ENCODE data around the gene MYOZ3. TPM values are rescaled to one million over a fixed set of nuclear protein-coding genes. Genes with fewer than 3 reads are reported as not detected.

Gene MYOZ3
- total and polyA plus RNA-seq, 5 experiments from 2014 or later: 0.05 to 0.19 TPM; not detected in 3

DNA sequence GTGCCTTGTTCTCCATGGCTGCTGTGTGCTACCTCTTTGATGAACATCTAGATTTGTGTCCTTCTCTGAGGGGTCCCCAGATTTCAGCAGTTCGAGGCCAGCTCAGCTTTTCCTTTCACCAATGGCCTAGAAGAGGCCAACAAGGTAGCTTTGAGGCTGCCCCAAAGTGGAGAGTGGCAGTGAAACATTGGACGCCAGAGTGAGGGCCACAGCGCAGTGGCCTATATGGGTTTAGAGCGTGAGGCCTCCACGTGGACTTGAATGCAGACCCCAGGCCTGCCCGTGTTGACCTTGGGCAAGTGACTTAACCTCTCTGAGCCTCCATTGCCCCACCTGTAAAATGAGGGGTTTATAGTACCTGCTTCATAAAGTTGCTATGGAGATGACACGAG lies 11.8 kb downstream of the MYOZ3 start:
- H3K27ac Mint-ChIP-seq: no peak overlapping the region
- no peak for DNase-seq
- peak overlapping the region in 9 of 10 donors; percentile 76 to 87 (median 82) for H3K4me3 Mint-ChIP-seq
- peaks cover 4 to 15% (median 8%) of the 10 kb centered on the region in 4 donors for H3K4me1 Mint-ChIP-seq
- POLR2A ChIA-PET: interaction anchor here (1.2 kb wide), 1 partner anchor 106 kb away, joined by 5 read pairs; the partner anchor contains the start of gene SMIM3
- no peak for ATAC-seq
- peaks cover 0 to 3% (median 2%) of the 10 kb centered on the region in 3 donors for H3K36me3 Mint-ChIP-seq
- H3K27me3 Mint-ChIP-seq: peaks cover 11 to 19% (median 17%) of the 10 kb centered on the region in 5 donors
- no peaks in the 10 kb centered on the region for H3K9me3 Mint-ChIP-seq

GRCh38 chr5:150674341-150674821 lies 13.3 kb downstream of the MYOZ3 start:
- H3K4me3 Mint-ChIP-seq: peak overlapping the region in 1 of 10 donors; percentile 54
- ATAC-seq (no peak), DNase-seq (no peak)
- peaks cover 4 to 15% (median 8%) of the 10 kb centered on the region in 4 donors for H3K4me1 Mint-ChIP-seq
- H3K9me3 Mint-ChIP-seq: no peaks in the 10 kb centered on the region
- no peak overlapping the region for H3K27ac Mint-ChIP-seq
- POLR2A ChIA-PET: interaction anchor here (0.6 to 0.7 kb wide), 2 partner anchors 11 to 80 kb away, joined by 3 read pairs; no protein-coding TSS in a partner anchor
- H3K27me3 Mint-ChIP-seq: peaks cover 11 to 19% (median 16%) of the 10 kb centered on the region in 5 donors
- H3K36me3 Mint-ChIP-seq: peaks cover 0 to 4% (median 2%) of the 10 kb centered on the region in 3 donors

- H3K27me3 Mint-ChIP-seq: peaks cover 9 to 16% (median 12%) of the 10 kb centered on the region in 5 donors
- peaks cover 0 to 6% (median 1%) of the 10 kb centered on the region in 3 donors for H3K36me3 Mint-ChIP-seq
- peaks cover 4 to 15% (median 8%) of the 10 kb centered on the region in 4 donors for H3K4me1 Mint-ChIP-seq
- peak overlapping the region in 2 of 10 donors; percentile 70 to 73 for H3K27ac Mint-ChIP-seq
- DNase-seq: no peak
- peak overlapping the region in 1 of 10 donors; percentile 20 for H3K4me3 Mint-ChIP-seq
- ATAC-seq: no peak
- no peaks in the 10 kb centered on the region for H3K9me3 Mint-ChIP-seq
- POLR2A ChIA-PET: interaction anchor here (0.7 kb wide), 1 partner anchor 79 kb away, joined by 3 read pairs; no protein-coding TSS in a partner anchor
Observed at GRCh38 chr5:150675069-150675468, 14.0 kb downstream of the MYOZ3 start.

- POLR2A ChIA-PET: no interaction called here
- Mint-ChIP-seq H3K4me1 (peaks cover 2 to 7% (median 5%) of the 10 kb centered on the region in 4 donors), H3K27ac (no peak overlapping the region), H3K9me3 (no peaks in the 10 kb centered on the region), H3K4me3 (no peak overlapping the region), H3K27me3 (peaks cover 0 to 1% (median 0%) of the 10 kb centered on the region in 5 donors), H3K36me3 (peaks cover 0 to 14% (median 1%) of the 10 kb centered on the region in 3 donors)
- ATAC-seq: no peak
- DNase-seq: no peak
Observed at GRCh38 chr5:150676578-150676977, 15.5 kb downstream of the MYOZ3 start.

DNA sequence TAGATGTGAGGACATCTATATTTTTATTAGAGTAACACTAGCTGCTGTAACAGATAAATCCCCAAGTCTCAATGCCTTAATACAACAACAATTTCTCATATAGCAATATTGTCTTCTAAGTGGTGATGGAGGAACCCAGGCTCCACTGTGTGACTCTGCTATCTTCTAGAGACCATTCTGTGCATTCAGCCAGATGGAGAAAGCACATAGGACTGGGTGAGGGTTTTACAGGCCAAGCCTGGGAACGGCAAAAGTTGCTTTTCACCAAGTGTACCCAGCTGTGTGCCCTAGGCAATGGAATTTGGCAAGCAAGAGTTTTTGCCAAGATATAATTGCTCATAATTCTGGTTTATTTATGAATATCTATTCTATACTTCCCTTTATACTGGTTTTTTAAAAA lies 28.1 kb downstream of the MYOZ3 start:
- no peak overlapping the region for H3K4me3 Mint-ChIP-seq
- ATAC-seq: no peak
- H3K36me3 Mint-ChIP-seq: peaks cover 0 to 66% (median 21%) of the 10 kb centered on the region in 3 donors
- no peak for DNase-seq
- POLR2A ChIA-PET: no interaction called here
- no peaks in the 10 kb centered on the region for H3K27me3 Mint-ChIP-seq
- peak overlapping the region in 1 of 10 donors; percentile 53 for H3K27ac Mint-ChIP-seq
- no peaks in the 10 kb centered on the region for H3K9me3 Mint-ChIP-seq
- no peaks in the 10 kb centered on the region for H3K4me1 Mint-ChIP-seq

DNA sequence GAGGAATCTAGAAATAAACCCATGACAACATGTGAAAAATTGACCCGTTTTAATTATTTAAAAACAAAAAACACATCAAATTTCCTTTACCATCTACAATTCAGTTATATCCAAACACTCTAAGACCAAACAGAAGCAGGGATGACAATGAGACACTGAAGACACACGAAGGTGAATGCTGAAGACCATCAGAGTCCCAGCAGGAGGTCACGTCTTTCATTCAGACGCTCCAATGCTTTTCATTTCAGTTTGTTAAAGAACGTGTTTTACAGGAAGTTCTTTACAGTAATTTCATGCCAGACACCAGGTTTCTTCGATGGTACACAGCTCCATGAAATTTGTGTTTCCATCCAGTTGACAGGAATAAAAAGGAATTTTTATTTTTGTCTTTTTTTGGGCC lies 29.7 kb downstream of the MYOZ3 start:
- Mint-ChIP-seq H3K4me1 (no peaks in the 10 kb centered on the region), H3K9me3 (no peaks in the 10 kb centered on the region), H3K4me3 (no peak overlapping the region), H3K27me3 (no peaks in the 10 kb centered on the region), H3K27ac (no peak overlapping the region), H3K36me3 (peaks cover 0 to 77% (median 21%) of the 10 kb centered on the region in 3 donors)
- DNase-seq: no peak
- POLR2A ChIA-PET: interaction anchor here (0.7 kb wide), 1 partner anchor 485 kb away, joined by 3 read pairs; no protein-coding TSS in a partner anchor
- no peak for ATAC-seq

DNA sequence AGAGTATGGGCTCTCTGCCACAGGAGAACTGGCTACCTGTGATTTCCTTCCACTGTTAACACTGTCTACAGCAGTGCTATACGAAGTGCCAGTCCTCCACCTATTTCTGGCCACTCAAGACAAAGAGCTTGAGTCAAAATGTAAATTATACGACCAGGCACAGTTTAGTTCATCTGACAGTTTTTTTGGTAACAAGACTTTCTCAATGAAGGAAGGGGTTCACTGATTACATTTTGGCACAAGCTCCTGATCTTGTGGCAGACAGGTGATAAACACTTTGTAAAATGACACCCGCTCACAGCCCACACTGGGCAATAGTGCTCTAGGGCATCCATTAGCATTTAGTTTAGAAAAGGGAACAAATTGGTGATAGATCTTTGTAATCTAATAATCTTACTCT lies 31.2 kb downstream of the MYOZ3 start:
- H3K36me3 Mint-ChIP-seq: peaks cover 0 to 84% (median 24%) of the 10 kb centered on the region in 3 donors
- no peaks in the 10 kb centered on the region for H3K4me1 Mint-ChIP-seq
- no peaks in the 10 kb centered on the region for H3K9me3 Mint-ChIP-seq
- H3K27ac Mint-ChIP-seq: peak overlapping the region in 4 of 10 donors; percentile 5 to 81 (median 30)
- POLR2A ChIA-PET: no interaction called here
- ATAC-seq (no peak), DNase-seq (no peak)
- H3K27me3 Mint-ChIP-seq: no peaks in the 10 kb centered on the region
- H3K4me3 Mint-ChIP-seq: no peak overlapping the region

GRCh38 chr5:150694612-150695011 lies 33.6 kb downstream of the MYOZ3 start:
- H3K4me1 Mint-ChIP-seq: peaks cover 0 to 7% (median 0%) of the 10 kb centered on the region in 4 donors
- no peaks in the 10 kb centered on the region for H3K9me3 Mint-ChIP-seq
- H3K4me3 Mint-ChIP-seq: no peak overlapping the region
- H3K27ac Mint-ChIP-seq: peak overlapping the region in 2 of 10 donors; percentile 5 to 33
- POLR2A ChIA-PET: no interaction called here
- DNase-seq (no peak), ATAC-seq (no peak)
- H3K27me3 Mint-ChIP-seq: no peaks in the 10 kb centered on the region
- peaks cover 0 to 92% (median 25%) of the 10 kb centered on the region in 3 donors for H3K36me3 Mint-ChIP-seq

- H3K36me3 Mint-ChIP-seq: peaks cover 0 to 41% (median 9%) of the 10 kb centered on the region in 3 donors
Observed at GRCh38 chr5:150700246-150700593, 39.2 kb downstream of the MYOZ3 start.

GRCh38 chr5:150700594-150701377 lies 39.7 kb downstream of the MYOZ3 start, which contains the start of gene RBM22:
Gene RBM22, minus strand, starts transcription at chr5:150701062. Its CDS starts 77 bp downstream, at chr5:150700985.
- H3K9me3 Mint-ChIP-seq: no peaks in the 10 kb centered on the region
- DNase-seq (peak; percentile 84 to 96 (median 92)), ATAC-seq (peak; percentile 93 to 94)
- H3K36me3 Mint-ChIP-seq: peaks cover 0 to 35% (median 9%) of the 10 kb centered on the region in 3 donors
- POLR2A ChIA-PET: interaction anchor here (0.6 to 2.4 kb wide), 21 partner anchors 8 to 1070 kb away, joined by 3 to 27 read pairs (median 7); partner anchors contain the start of genes CCDC69, CD74, DCTN4 and G3BP1
- H3K4me1 Mint-ChIP-seq: peaks cover 0 to 7% (median under 1%) of the 10 kb centered on the region in 4 donors
- no peaks in the 10 kb centered on the region for H3K27me3 Mint-ChIP-seq
- H3K4me3 Mint-ChIP-seq: no peak within 1 kb of the TSS
- no peak within 1 kb of the TSS for H3K27ac Mint-ChIP-seq

More at GRCh38 chr5:150700246-150700593, 39.2 kb downstream of the MYOZ3 start:
- POLR2A ChIA-PET: interaction anchor here (0.6 to 2.4 kb wide), 14 partner anchors 9 to 1071 kb away, joined by 3 to 27 read pairs (median 8); partner anchors contain the start of genes CD74, DCTN4, G3BP1 and IRGM
- Mint-ChIP-seq H3K4me3 (no peak overlapping the region), H3K27ac (no peak overlapping the region), H3K4me1 (peaks cover 0 to 7% (median under 1%) of the 10 kb centered on the region in 4 donors), H3K27me3 (no peaks in the 10 kb centered on the region), H3K9me3 (no peaks in the 10 kb centered on the region)
- ATAC-seq: peak; percentile 0 to 11
- no peak for DNase-seq

DNA sequence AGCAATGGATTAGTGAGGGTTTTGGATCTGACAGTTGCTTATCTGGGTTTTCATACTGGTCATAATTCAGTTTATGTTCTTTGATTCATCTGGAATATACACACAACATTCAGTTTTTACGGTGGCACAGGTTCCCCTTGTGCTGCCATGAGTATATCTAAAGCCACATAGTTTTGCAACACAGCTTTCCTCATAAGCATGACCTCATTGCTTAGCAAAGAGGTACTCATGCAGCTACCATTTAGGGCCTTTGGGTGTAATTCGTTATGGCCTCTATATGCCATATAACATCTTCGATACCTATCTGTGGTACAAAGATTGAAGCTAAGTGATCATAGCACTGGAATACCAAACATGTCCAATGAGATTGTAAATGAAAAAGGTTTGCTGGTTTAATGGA lies 42.7 kb downstream of the MYOZ3 start:
- H3K27me3 Mint-ChIP-seq: no peaks in the 10 kb centered on the region
- no peak overlapping the region for H3K4me3 Mint-ChIP-seq
- H3K27ac Mint-ChIP-seq: no peak overlapping the region
- H3K36me3 Mint-ChIP-seq: peaks cover 0 to 20% (median 8%) of the 10 kb centered on the region in 3 donors
- POLR2A ChIA-PET: no interaction called here
- DNase-seq (no peak), ATAC-seq (no peak)
- H3K9me3 Mint-ChIP-seq: no peaks in the 10 kb centered on the region
- H3K4me1 Mint-ChIP-seq: peaks cover 0 to 2% (median under 1%) of the 10 kb centered on the region in 4 donors

DNA sequence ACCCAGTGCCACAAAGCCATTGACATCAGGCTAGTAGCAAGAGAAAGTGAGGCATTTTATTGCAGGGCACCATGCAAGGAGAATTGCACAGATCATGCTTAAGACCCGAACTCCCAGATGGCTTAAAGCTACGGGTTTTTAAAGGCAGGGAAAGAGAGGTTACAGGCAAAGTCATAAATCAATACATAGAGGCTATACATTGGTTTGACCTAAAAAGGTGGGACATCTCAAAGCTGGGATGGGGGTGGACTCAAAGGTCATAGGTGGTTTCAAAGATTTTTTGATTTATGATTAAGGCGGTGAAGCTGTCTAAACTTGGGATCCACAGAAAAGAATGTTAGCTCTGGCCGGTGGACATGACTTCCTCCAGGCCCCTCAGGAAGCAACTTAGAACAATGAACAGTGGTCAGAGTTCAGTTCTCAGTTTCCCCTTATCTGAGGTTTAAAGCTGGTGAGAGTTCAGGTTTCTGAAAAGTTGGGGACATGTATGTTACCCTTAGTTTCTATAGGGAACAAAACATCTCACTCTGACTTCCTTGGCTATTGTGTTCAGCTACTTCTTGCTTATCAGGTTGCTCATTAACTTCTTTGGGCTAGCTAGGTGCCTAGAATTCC lies 45.8 kb downstream of the MYOZ3 start:
- no peak for DNase-seq
- no peak overlapping the region for H3K4me3 Mint-ChIP-seq
- no peaks in the 10 kb centered on the region for H3K27me3 Mint-ChIP-seq
- peaks cover 0 to 2% (median 0%) of the 10 kb centered on the region in 4 donors for H3K4me1 Mint-ChIP-seq
- POLR2A ChIA-PET: interaction anchor here (0.6 kb wide), 1 partner anchor 56 kb away, joined by 3 read pairs; no protein-coding TSS in a partner anchor
- H3K27ac Mint-ChIP-seq: peak overlapping the region in 5 of 10 donors; percentile 4 to 57 (median 29)
- no peak for ATAC-seq
- H3K9me3 Mint-ChIP-seq: no peaks in the 10 kb centered on the region
- H3K36me3 Mint-ChIP-seq: peaks cover 4 to 43% (median 7%) of the 10 kb centered on the region in 3 donors

Data from naive thymus-derived CD8-positive, alpha-beta T cell (primary cell).